GM19467 (cell line): Measurements from ENCODE around the gene GPRC5A.
"Not testable (repeated sequence)": the region's sequence is repeated elsewhere in the genome, so short reads cannot be mapped to it uniquely, and the experiment has no call there.

Experiments used
- ATAC-seq: cut with Tn5 transposase; IDR thresholded peaks from one replicate; pipeline ENCODE4 v1.9.1; 2021; ENCODE audit warnings: mild to moderate bottlenecking, moderate library complexity; ENCODE audit not compliant: unreplicated experiment

GPRC5A gene

GRCh38 chr12:12891080-12891880, at the start of gene GPRC5A:
TSS of gene GPRC5A (plus strand) at chr12:12891562. CDS start at chr12:12908250, 16,688 bp downstream.
- no peak for ATAC-seq

DNA sequence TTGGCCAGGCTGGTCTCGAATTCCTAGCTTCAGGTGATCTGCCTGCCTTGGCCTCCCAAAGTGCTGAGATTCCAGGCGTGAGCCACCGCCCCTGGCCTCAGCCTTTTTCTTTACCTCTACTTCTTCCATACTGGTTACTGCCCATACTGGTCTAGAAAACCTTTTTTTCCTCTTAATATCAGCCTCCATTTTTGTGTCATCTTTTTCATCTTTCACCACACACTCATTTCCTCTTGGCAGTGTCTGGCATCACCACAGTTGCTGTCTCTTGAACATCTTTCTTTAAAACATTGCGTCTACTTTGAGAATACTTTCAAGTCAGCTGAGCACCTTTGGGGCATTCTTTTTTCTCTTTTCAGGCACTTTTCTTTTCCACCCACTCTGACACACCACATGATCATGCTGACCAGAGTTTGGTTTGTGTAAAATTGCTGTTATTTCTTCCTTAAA, 45.5 kb upstream of the GPRC5A start:
- ATAC-seq: no peak

GRCh38 chr12:12846780-12847179, 44.6 kb upstream of the GPRC5A start:
- ATAC-seq: not testable (repeated sequence)

GRCh38 chr12:12853435-12853834, 37.9 kb upstream of the GPRC5A start:
- no peak for ATAC-seq

DNA sequence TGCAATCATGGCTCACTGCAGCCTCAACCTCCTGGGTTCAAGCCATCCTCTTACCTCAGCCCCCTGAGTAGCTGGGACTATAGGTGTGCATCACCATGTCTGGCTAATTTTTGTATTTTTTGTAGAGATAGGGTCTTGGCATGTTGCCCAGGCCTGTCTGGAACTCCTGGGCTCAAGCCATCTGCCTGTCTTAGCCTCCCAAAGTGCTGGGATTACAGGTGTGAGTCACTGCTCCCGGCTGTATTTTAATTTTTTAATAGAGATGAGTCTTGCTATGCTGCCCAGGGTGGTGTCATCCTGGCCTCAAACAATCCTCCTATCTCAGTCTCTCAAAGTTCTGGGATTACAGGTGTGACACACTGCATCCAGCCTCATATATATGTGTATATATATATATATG, 31.7 kb upstream of the GPRC5A start:
- no peak for ATAC-seq

GRCh38 chr12:12864243-12864642, 27.1 kb upstream of the GPRC5A start:
- ATAC-seq: no peak

- no peak for ATAC-seq
These were observed 22.7 kb upstream of the GPRC5A start for GRCh38 chr12:12868477-12869235.

DNA sequence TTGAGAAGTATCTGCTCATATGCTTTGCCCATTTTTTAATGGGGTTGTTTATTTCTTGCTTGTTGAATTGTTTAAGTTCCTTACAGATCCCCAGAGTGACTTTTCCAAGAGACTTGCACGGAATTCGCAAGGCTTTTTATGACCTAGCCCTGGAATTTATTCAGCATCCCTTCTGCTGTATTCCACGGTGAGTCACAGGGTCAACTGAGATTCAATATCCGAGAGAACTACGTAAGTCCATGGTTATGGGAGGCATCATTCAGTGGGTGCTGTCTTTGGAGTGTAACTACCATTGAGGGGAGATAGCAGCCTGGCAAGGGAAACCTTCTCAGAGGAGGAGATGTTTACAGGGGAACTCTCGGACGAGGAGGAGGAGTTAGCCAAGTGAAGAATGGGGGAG, 20.9 kb upstream of the GPRC5A start:
- no peak for ATAC-seq

DNA sequence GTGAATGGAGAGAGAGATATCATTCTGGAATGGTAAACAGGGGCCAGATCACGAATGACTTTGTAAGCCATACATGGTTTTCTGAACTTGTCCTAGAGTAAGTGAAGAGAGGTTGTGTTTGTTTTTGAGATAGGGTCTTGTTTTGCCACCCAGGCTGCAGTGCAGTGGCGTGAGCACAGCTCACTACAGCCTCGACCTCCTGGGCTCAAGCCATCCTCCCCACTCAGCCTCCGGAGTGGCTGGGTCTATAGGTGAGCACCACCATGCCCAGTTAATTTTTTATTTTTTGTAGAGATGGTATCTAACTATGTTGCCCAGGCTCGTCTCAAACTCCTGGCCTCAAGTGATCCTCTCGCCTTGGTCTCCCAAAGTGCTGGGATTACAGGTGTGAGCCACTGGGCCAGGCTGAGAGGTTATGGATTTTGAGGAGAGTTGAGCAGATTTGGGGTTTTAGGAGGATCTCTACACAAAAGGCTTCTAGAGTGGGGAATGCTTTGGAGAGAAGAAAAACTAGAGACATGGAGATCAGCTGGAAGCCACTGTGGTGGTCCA, 19.7 kb upstream of the GPRC5A start:
- no peak for ATAC-seq

- no peak for ATAC-seq
These were observed 19.0 kb upstream of the GPRC5A start for GRCh38 chr12:12872139-12872933.

GRCh38 chr12:12872934-12873275, 18.5 kb upstream of the GPRC5A start:
- no peak for ATAC-seq

- no peak for ATAC-seq
These were observed 17.3 kb upstream of the GPRC5A start for GRCh38 chr12:12874029-12874428.

DNA sequence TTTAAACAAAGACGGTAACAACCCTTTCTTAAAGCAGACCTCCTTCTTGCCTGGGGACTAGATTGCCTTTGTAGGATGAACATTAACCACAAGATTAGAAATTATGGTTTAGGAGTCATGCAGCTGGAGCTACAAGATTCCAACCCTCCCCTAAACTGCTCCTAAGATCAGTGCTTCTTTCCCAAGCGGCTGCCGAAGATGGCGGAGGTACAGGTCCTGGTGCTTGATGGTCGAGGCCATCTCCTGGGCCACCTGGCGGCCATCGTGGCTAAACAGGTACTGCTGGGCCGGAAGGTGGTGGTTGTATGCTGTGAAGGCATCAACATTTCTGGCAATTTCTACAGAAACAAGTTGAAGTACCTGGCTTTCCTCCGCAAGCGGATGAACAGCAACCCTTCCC, 16.1 kb upstream of the GPRC5A start:
- ATAC-seq: not testable (repeated sequence)

DNA sequence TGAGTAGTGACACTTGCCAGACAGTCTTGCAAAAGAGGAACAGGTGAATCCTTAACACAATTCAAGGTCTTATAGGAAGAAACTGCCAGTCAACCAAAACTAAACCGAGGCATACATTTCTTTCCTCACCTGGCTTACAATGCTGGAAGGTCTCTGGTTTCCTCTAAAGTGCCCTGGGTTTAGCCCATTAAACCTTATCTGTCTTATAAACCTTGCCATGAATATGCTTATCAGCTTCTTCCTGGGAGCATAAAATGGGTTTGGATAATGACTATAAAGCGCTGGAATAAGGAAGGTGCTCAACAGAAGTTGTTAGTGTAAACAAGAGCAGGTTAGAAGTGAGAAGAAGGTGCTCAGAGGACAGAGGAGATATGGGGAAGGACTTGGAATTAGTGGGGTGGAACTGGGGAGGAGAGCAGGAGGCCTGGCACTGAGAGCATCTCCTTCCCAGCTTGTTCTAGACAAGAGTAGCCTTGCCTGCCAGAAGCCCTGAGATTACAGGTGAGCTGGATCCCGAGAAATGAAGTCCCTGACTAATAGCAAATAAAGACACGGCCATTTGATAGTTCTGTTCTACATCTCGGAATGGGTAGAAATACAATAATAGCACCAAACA, 14.1 kb upstream of the GPRC5A start:
- no peak for ATAC-seq

DNA sequence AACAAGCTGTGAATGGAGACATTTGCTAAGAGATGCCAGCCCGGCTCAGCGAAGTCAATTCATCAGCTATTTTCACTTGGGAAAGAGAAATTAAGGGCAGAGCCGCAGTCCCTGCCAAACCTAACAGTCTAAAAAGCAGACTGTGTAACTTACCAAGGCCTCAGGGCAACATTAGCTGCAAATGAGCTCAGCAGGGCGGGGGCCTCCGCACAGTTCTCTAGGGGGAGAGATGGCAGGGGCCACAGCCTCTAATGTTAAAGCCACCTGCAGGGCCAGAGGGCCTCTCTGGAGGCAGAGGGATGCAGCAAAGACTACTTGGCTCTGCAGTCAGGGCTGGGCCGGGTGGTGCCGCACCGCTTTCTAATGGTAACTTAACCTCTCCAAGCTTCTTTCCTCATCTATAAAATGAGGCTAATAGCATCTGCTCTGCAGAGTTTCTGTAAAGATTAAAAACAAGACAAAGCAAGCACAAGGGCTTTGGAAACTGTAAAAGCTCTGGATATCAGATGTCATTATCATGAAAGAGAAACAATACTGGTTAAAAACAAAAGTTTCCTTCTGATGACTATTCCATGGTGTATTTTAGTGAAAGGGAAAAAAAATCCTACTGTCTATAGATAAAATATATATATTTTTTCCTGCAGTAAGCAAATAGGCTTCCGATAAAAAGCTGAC, 13.4 kb upstream of the GPRC5A start:
- no peak for ATAC-seq

GRCh38 chr12:12880537-12880936, 10.8 kb upstream of the GPRC5A start:
- ATAC-seq: no peak

DNA sequence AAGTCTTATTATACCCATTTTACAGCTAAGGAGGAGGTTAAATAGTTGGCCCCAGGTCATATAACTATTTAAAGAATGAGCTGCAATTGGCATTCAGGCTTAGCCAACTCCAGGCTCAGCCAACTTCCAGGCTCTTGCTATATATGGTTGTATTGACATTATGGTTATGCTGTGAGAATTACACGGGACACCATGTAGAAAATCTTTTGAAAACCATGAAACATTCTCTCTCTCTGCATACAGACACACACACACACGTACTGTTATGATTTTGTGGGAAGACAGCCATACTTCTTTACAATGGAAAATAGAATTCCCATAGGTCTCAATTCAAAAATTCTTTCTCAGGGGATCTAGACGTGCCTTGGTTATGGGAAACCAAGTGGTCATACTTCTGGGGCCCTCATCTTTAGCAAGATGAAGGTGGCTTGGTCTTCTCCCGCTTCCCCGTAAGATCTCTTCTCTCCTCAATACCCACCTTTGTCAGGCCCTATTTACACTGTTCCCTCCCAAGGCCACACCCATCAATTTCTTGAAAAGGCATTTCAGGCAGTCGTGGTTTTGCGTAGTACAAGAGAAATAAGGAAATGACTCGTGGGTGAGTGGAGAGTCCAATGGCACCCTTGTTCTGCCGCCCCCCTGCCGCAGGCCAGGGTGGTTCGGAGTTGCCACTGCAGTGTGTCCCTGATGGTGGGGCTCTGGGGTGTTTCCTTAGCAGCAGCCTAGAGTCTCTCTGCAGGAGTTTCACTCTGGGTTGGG, 10.0 kb upstream of the GPRC5A start:
- ATAC-seq: no peak

GRCh38 chr12:12882288-12882687, 9.1 kb upstream of the GPRC5A start:
- ATAC-seq: no peak

GRCh38 chr12:12883369-12884001, 7.9 kb upstream of the GPRC5A start:
- ATAC-seq: no peak
